ENCODE data around the gene SIMC1.
"Not testable (repeated sequence)": the region's sequence is repeated elsewhere in the genome, so short reads cannot be mapped to it uniquely, and the experiment has no call there.

The SIMC1 gene

DNA sequence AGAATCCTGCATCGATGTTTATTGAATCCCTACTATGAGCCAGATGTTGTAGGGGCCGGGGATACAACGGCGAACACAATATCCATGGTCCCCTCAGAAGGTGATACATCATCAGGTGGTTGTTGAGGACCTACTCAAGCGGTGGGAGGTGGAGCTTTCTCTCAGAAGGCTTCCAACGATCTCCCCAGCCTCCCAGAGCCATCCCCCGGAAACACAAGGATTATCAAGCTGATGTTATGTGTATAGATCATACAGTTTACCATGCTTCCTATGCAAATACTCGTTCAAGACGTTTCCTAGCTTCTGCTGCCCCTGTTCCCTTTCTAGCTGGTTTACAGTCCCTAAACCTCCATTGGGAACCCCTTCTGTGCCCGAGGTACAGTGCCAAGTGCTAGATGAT is 1.1 kb downstream of the SIMC1 start:
- H3K27ac Mint-ChIP-seq; H3K36me3 Mint-ChIP-seq (ENCODE audit: low read depth); H3K4me1 Mint-ChIP-seq (ENCODE audit: low read depth); intact Hi-C loops (cut with micrococcal nuclease); H3K9me3 Mint-ChIP-seq; H3K4me3 Mint-ChIP-seq; H3K27me3 Mint-ChIP-seq: not testable (repeated sequence)

DNA sequence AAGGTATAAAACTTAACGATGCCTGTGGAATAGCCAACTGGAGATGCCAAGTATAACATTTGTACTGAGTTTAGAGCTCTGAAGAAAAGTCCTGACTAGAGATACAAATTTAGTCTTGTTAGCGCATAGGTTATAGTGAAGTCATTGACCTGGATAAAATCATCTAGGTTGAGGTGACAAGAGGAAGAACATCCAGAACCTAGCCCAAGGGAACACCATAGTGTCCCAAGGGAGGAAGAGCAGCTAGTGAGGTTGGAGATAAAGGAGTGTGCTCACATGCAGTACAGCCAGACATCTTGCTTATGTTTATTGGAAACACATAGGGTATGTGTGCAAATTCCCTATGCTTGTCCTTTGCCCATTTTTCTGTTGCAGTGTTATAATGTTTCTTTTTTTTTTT is 6.1 kb downstream of the SIMC1 start:
- H3K27ac Mint-ChIP-seq; H3K4me1 Mint-ChIP-seq (ENCODE audit: low read depth); H3K4me3 Mint-ChIP-seq; H3K27me3 Mint-ChIP-seq; H3K36me3 Mint-ChIP-seq (ENCODE audit: low read depth); H3K9me3 Mint-ChIP-seq; intact Hi-C loops (cut with micrococcal nuclease): not testable (repeated sequence)

DNA sequence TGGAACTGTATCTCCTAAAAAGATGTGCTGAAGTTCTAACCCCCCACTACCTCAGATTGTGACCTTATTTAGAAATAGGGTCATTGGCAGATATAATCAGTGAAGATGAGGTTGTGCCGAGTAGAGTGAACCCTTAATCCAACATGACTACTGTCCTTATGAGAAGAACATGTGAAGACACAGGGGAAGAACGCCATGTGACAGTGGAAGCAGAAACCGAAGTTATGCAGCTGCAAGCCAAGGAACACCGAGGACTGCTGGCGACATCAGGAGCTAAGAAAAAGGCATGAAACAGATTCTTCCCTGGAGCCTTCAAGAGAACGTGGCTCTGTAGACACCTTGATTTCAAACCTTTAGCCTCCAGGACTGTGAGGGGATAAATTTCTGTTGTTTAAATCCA is 6.8 kb downstream of the SIMC1 start:
- H3K27ac Mint-ChIP-seq; H3K4me3 Mint-ChIP-seq; H3K36me3 Mint-ChIP-seq (ENCODE audit: low read depth); H3K27me3 Mint-ChIP-seq; H3K9me3 Mint-ChIP-seq; intact Hi-C loops (cut with micrococcal nuclease); H3K4me1 Mint-ChIP-seq (ENCODE audit: low read depth): not testable (repeated sequence)

DNA sequence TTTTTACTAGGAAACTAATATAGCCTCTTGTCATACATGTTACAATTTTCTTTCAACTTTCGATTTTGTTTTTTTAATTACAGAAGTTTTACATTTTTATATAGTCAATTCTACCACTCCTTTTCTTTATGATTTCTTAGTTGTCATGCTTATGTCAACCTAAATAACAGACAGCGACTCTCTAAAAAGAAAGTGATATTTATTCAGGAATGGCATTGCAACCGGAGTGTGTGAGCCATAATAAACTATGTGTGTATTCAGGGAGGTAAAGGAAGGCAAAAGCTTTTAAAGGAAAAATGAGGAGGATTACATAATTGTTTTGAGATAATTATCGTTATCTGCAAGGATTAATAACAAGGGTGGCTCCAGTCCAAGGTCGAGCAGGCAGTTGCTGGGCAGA is 7.3 kb downstream of the SIMC1 start:
- H3K27ac Mint-ChIP-seq; H3K4me1 Mint-ChIP-seq (ENCODE audit: low read depth); H3K9me3 Mint-ChIP-seq; intact Hi-C loops (cut with micrococcal nuclease); H3K4me3 Mint-ChIP-seq; H3K27me3 Mint-ChIP-seq; H3K36me3 Mint-ChIP-seq (ENCODE audit: low read depth): not testable (repeated sequence)

DNA sequence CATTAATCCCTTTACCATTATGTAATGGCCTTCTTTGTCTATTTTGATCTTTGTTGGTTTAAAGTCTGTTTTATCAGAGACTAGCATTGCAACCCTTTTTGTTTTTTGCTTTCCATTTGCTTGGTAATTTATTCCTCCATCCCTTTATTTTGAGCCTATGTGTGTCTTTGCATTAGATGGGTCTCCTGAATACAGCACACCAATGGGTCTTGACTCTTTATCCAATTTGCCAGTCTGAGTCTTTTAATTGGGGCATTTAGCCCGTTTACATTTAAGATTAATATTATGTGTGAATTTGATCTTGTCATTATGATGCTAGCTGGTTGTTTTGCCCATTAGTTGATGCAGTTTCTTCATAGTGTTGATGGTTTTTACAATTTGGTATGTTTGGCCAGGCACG is 12.5 kb downstream of the SIMC1 start:
- H3K9me3 Mint-ChIP-seq; intact Hi-C loops (cut with micrococcal nuclease); H3K36me3 Mint-ChIP-seq (ENCODE audit: low read depth); H3K4me3 Mint-ChIP-seq; H3K4me1 Mint-ChIP-seq (ENCODE audit: low read depth); H3K27me3 Mint-ChIP-seq; H3K27ac Mint-ChIP-seq: not testable (repeated sequence)

DNA sequence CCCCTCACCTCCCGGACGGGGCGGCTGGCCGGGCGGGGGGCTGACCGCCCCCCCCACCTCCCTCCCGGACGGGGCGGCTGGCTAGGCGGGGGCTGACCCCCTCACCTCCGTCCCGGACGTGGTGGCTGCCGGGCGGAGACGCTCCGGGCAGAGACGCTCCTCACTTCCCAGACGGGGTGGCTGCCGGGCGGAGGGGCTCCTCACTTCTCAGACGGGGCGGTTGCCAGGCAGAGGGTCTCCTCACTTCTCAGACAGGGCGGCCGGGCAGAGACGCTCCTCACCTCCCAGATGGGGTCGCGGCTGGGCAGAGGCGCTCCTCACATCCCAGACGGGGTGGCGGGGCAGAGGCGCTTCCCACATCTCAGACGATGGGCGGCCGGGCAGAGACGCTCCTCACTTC is 13.9 kb downstream of the SIMC1 start:
- H3K36me3 Mint-ChIP-seq (ENCODE audit: low read depth); H3K4me1 Mint-ChIP-seq (ENCODE audit: low read depth); H3K27me3 Mint-ChIP-seq; H3K27ac Mint-ChIP-seq; H3K4me3 Mint-ChIP-seq; H3K9me3 Mint-ChIP-seq; intact Hi-C loops (cut with micrococcal nuclease): not testable (repeated sequence)

DNA sequence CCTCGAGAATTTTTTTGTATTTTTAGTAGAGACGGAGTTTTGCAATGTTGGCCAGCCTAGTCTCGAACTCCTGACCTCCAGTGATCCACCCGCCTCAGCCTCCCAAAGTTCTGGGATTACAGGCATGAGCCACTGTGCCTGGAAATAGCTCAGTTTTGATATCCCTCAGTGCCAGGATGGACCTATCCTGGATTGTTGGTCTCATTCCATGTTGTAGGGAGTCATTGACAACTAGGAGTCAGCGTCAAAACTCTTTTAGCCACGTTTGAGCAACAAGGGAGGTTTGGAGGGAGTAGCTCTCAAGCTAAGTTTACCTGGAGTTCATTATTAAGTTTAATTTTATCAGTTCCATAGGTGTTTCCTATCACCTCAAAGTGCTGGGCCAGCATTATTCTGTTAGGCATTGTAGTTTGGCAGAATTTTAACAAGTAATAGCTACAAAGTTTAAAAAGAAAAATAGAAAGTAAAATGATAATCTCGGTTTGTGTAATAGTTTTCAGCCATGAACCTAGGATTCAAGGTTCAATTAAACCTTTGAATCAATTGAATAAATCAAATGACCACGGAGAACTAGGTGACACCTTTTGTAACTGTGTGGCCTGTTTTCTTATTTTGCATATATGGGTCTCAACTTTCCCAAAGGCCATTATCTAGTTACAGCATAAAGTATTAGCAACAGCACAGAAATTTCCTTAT is 15.3 kb downstream of the SIMC1 start:
- H3K36me3 Mint-ChIP-seq (ENCODE audit: low read depth); intact Hi-C loops (cut with micrococcal nuclease); H3K9me3 Mint-ChIP-seq; H3K4me3 Mint-ChIP-seq; H3K4me1 Mint-ChIP-seq (ENCODE audit: low read depth); H3K27me3 Mint-ChIP-seq; H3K27ac Mint-ChIP-seq: not testable (repeated sequence)

DNA sequence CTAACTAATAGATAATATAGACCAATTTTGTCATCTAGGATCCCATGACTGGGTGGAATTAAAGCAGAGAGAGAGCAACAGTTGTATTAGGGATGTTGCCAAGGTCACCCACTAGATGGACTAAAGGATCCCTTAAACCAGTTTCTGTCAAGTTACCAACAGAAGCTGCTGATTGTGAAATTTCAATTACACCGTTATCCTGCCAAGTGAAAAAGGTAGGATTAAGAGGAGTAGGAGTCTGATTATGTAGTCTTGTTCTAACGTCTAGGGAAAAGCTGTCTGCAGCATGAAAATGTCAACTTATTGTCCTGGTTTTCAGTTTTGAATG is 15.8 kb downstream of the SIMC1 start:
- H3K4me3 Mint-ChIP-seq; H3K9me3 Mint-ChIP-seq; H3K4me1 Mint-ChIP-seq (ENCODE audit: low read depth); intact Hi-C loops (cut with micrococcal nuclease); H3K36me3 Mint-ChIP-seq (ENCODE audit: low read depth); H3K27ac Mint-ChIP-seq; H3K27me3 Mint-ChIP-seq: not testable (repeated sequence)

DNA sequence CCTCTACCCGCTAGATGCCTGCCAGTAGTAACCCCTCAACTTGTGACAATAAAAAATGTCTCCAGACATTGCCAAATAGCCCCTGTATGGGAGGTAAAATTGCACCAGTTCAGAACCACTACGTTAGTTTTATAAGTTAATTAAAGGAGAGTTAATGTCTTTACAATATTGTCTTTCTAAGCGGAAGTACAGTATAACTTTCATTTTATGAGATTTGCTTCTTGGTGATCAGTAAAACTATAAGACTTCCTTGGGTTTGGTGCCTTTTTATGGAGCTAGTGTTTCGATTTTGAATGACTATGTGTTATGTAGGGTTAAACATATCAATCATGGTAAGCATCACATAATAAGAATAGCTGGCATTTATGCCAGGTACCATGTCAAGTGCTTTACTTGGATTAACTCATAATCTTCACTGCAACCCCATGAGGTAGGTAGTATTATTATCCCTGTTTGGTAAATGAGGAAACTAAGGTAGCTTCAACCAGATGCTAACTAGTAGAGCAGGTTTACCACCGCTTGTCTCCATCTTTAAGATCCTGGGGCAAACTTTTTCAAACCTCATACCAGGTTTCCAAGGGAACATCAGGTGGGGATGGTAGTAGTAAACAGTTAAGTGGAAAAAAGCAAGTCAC is 19.8 kb downstream of the SIMC1 start:
- intact Hi-C loops (cut with micrococcal nuclease); H3K36me3 Mint-ChIP-seq (ENCODE audit: low read depth); H3K4me1 Mint-ChIP-seq (ENCODE audit: low read depth); H3K27me3 Mint-ChIP-seq; H3K27ac Mint-ChIP-seq; H3K9me3 Mint-ChIP-seq; H3K4me3 Mint-ChIP-seq: not testable (repeated sequence)

DNA sequence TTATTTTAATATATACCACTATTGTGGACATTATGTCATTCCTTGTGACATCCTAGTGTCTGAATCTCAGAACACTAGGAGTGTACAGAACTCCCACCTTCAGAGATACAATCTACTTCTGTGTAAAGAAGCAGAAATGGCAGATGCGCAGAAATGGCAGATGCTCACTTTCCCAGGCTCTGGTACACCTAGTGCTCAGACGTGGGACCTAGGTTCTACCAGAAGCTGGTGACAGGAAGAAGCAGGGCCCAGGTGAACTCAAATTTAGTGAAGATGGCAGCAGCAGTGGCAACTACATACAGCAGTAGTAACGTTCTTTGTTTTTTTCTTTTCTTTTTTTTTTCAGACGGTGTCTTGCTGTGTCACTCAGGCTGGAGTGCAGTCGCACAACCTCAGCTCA is 22.5 kb downstream of the SIMC1 start:
- H3K27ac Mint-ChIP-seq; intact Hi-C loops (cut with micrococcal nuclease); H3K4me3 Mint-ChIP-seq; H3K4me1 Mint-ChIP-seq (ENCODE audit: low read depth); H3K27me3 Mint-ChIP-seq; H3K9me3 Mint-ChIP-seq: not testable (repeated sequence)
- H3K36me3 Mint-ChIP-seq (ENCODE audit: low read depth), result peaks cover 12% of the 10 kb centered on the region

DNA sequence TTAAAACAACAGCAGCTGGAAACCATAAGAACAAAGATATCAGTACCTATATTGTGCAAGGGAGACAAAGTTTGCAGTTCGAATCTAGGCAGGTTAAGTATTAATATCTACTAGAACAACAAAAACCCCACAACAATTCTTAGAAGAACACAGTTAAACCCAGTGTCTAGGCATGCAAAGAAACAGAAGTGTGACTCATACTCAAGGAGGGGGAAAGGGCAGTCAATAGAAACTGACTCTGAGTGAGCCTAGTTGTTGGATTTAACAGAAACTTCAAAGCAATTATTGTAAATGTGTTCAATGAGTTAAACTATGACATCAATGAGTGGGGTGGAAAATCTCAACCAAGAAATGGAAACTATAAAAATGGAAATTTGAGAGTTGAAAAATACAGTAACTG is 28.2 kb downstream of the SIMC1 start:
- intact Hi-C loops (cut with micrococcal nuclease); H3K4me3 Mint-ChIP-seq; H3K27ac Mint-ChIP-seq; H3K9me3 Mint-ChIP-seq; H3K27me3 Mint-ChIP-seq; H3K4me1 Mint-ChIP-seq (ENCODE audit: low read depth): not testable (repeated sequence)
- peaks cover 21% of the 10 kb centered on the region for H3K36me3 Mint-ChIP-seq (ENCODE audit: low read depth)

DNA sequence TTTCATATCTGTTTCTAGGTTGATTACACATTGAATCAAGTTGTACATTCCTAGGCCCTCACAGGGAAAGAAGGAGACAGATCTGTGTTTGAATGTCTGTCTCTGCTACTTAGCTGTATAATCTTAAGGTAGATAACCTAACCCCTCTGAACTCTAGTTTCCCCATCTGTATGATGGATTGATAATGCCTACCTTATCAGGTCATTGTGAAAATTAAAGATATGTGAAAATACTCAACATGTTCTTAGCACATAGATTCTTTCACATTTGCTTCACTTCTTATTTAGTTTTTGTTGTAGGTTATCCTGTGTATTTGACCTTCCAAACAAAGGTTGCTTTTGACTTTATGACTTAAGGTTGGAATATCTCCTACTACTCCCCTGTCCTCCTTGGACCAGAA is 50.8 kb downstream of the SIMC1 start:
- H3K4me3 Mint-ChIP-seq; H3K36me3 Mint-ChIP-seq (ENCODE audit: low read depth); intact Hi-C loops (cut with micrococcal nuclease); H3K9me3 Mint-ChIP-seq; H3K27ac Mint-ChIP-seq; H3K4me1 Mint-ChIP-seq (ENCODE audit: low read depth); H3K27me3 Mint-ChIP-seq: not testable (repeated sequence)

DNA sequence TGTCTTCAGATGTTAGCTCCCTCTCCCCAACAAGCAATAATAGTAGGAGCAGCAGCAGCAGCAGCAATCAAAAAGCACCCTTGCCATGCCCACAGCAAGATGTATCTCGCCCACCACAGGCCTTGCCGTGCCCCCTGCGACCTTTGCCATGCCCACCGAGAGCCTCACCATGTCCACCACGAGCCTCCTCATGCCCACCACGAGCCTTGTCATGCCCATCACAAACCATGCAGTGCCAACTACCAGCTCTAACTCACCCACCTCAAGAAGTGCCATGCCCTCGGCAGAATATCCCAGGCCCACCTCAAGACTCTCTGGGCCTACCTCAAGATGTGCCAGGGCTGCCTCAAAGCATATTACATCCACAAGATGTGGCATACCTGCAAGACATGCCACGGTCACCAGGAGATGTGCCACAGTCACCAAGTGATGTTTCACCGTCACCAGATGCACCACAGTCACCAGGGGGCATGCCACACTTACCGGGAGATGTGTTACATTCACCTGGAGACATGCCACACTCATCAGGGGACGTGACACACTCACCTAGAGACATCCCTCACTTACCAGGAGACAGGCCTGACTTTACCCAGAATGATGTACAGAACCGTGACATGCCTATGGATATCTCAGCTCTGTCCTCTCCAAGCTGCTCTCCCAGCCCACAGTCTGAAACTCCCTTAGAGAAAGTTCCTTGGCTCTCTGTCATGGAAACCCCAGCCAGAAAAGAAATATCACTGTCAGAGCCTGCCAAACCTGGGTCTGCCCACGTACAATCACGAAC is 52.0 kb downstream of the SIMC1 start:
- H3K27ac Mint-ChIP-seq; H3K27me3 Mint-ChIP-seq; intact Hi-C loops (cut with micrococcal nuclease); H3K9me3 Mint-ChIP-seq; H3K4me1 Mint-ChIP-seq (ENCODE audit: low read depth); H3K4me3 Mint-ChIP-seq; H3K36me3 Mint-ChIP-seq (ENCODE audit: low read depth): not testable (repeated sequence)

DNA sequence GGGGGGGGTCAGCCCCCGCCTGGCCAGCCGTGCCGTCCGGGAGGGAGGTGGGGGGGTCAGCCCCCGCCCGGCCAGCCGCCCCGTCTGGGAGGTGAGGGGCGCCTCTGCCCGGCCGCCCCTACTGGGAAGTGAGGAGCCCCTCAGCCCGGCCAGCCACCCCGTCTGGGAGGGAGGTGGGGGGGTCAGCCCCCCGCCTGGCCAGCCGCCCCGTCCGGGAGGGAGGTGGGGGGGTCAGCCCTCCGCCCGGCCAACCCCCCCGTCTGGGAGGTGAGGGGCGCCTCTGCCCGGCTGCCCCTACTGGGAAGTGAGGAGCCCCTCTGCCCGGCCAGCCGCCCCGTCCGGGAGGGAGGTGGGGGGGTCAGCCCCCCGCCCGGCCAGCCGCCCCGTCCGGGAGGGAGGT is 67.1 kb downstream of the SIMC1 start:
- H3K4me3 Mint-ChIP-seq; intact Hi-C loops (cut with micrococcal nuclease); H3K27ac Mint-ChIP-seq; H3K27me3 Mint-ChIP-seq; H3K4me1 Mint-ChIP-seq (ENCODE audit: low read depth); H3K9me3 Mint-ChIP-seq: not testable (repeated sequence)
- H3K36me3 Mint-ChIP-seq (ENCODE audit: low read depth), result peaks cover 47% of the 10 kb centered on the region

Measured in dendritic cell treated with granulocyte-macrophage colony-stimulating factor and Interleukin-4, amounts not matched to agents 40 ng/mL and 50 ng/mL, for 4 days (primary cell).